ENCODE data around the gene DPP9.

Gene DPP9

DNA sequence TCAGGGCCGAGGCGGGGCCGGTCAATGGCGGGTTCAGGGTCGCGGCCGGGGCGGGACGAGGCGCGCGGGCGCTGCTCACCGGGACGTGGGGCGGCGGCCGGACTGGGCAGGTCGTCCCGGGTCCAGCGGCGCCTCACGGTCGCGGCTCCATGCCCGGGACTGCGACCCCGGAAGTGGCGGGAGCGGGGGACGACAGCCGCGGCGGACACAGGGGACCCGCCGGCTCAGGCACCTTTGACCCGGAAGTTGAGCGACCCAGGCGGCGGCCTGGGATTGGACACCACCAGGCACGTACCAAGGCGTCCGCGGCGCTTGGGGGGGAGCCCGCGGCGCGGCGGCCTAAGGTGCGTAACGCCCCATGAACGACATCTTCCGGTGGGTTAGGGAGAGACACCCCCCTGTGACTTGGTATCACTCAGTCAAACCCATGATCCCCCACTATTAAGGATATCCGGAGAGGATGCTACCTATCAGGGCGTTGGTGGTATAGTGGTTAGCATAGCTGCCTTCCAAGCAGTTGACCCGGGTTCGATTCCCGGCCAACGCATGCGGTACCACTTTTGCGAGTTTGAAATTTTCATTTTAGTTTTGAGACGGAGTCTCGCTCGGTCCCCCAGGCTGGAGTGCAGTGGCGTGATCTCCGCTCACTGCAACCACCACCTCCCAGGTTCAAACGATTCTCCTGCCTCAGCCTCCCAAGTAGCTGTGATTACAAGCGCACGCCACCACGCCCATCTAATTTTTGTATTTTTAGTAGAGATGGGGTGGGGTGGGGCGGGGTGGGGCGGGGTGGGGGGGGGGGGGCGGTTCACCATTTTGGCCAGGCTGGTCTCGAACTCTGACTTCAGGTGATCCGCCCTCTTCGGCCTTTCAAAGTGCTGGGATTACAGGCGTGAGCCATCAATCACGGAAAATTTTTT, at the start of gene DPP9:
TSS of gene DPP9 (minus strand) at position 248 of the 920 bp plus-strand sequence. CDS start 3,936 bp downstream, outside the sequence.
- Mint-ChIP-seq H3K27me3 (ENCODE audit: low read depth, poor library complexity) (peaks cover 17% of the 10 kb centered on the region), H3K4me3 (peak within 1 kb of the TSS; percentile 99), H3K4me1 (peaks cover 17% of the 10 kb centered on the region), H3K27ac (peak within 1 kb of the TSS; percentile 93), H3K36me3 (ENCODE audit: low read depth) (peaks cover 9% of the 10 kb centered on the region), H3K9me3 (peaks cover 4% of the 10 kb centered on the region)
- peak; percentile 93 for DNase-seq
- TF ChIP-seq, protein P1, sequence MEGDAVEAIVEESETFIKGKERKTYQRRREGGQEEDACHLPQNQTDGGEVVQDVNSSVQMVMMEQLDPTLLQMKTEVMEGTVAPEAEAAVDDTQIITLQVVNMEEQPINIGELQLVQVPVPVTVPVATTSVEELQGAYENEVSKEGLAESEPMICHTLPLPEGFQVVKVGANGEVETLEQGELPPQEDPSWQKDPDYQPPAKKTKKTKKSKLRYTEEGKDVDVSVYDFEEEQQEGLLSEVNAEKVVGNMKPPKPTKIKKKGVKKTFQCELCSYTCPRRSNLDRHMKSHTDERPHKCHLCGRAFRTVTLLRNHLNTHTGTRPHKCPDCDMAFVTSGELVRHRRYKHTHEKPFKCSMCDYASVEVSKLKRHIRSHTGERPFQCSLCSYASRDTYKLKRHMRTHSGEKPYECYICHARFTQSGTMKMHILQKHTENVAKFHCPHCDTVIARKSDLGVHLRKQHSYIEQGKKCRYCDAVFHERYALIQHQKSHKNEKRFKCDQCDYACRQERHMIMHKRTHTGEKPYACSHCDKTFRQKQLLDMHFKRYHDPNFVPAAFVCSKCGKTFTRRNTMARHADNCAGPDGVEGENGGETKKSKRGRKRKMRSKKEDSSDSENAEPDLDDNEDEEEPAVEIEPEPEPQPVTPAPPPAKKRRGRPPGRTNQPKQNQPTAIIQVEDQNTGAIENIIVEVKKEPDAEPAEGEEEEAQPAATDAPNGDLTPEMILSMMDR (IDR thresholded peaks at IDR 0.05) = peak; percentile 8

DNA sequence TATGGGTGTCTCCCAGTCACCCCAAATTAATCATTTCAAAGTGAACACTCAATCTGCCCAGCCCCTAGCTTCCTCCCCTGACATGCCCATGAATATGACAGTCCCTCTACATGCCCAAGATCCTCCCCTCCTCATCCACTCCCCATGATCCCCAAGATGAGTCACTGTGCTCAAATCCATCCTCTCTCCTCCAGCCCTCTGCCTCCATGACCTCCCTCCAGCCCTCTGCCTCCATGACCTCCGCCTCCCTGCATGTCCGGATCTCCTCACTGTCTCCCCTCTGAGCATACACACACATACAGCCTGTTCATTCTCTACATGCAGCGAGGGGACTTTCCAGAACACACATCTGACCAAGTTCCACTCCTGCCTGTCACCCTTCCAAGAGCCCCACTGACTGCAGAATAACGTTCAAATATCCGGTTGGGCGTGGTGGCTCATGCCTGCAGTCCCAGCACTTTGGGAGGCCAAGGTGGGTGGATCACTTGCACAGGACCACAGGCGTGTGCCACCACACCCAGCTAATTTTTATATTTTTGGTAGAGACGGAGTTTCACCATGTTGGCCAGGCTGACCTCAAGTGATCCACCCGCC, 49.5 kb upstream of the DPP9 start:
- no peak overlapping the region for H3K27ac Mint-ChIP-seq
- no peaks in the 10 kb centered on the region for H3K9me3 Mint-ChIP-seq
- H3K4me1 Mint-ChIP-seq = no peaks in the 10 kb centered on the region
- TF ChIP-seq, protein P1 (IDR thresholded peaks at IDR 0.05) = no peak
- no peak overlapping the region for H3K4me3 Mint-ChIP-seq
- H3K36me3 Mint-ChIP-seq (ENCODE audit: low read depth) = no peaks in the 10 kb centered on the region
- H3K27me3 Mint-ChIP-seq (ENCODE audit: low read depth, poor library complexity) = peaks cover 70% of the 10 kb centered on the region
- no peak for DNase-seq

DNA sequence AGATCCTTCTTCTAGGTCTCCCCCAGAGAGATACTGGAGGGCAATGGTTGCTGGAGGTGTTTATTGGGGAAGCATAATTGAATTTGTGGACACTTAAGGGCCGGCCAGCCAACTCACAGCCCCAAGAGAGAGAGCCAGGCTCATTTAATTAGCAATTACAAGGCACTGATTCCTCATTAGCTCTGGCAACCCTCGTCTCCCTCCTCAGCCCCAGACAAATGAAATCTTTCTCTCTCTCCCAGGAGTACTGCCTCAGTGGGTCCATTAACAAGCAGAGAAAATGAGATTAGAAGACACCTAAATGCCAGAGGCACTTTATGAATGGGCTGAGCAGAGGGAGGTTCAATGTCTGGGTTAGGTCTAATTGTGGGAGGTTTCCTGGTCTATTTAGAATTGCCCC, 48.9 kb upstream of the DPP9 start:
- no peak for DNase-seq
- Mint-ChIP-seq H3K36me3 (ENCODE audit: low read depth) (no peaks in the 10 kb centered on the region), H3K27ac (no peak overlapping the region), H3K9me3 (no peaks in the 10 kb centered on the region), H3K4me1 (no peaks in the 10 kb centered on the region), H3K27me3 (ENCODE audit: low read depth, poor library complexity) (peaks cover 67% of the 10 kb centered on the region), H3K4me3 (no peak overlapping the region)
- TF ChIP-seq, protein P1 (IDR thresholded peaks at IDR 0.05) = no peak

DNA sequence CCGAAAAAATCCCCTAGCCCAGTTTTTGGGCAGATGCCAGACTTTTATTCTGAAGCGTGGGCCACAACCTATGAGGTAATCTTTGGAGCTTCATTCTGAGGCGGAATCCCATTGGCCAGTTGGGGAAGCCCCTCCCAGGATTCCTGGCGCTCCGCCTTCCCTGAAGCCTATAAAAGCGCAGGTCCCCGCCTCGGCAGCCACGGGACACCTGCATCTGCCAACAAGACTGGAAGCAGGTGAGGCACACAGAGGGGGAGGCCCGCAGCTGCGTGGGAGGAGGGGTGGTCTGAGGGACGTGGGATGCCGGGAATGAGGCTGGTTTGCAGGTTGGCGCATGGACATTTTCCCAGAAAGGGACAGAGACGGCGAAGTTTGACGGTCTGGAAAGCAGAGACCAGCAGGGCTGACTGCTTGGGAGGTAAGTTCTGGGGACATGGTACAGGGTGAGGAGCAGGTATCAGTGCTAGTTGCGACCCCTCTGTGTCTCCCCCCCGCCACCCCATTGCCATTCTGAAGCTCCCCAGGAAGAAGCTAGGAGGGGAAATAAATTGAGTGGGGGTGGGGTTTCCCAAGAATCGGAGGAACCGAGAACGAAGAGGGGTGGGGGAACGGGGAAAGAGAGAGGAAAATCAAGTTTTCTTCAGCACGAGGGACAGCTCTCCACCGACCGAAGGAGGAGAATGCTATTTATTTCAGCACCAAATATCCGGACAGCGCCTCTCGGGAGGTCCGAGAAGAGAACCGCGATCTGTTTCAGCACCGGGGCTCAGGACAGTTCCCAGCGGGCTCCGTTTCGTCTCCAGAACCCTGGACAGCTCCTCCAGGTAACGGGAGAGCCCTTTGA, 45.5 kb upstream of the DPP9 start:
- Mint-ChIP-seq H3K36me3 (ENCODE audit: low read depth) (no peaks in the 10 kb centered on the region), H3K27me3 (ENCODE audit: low read depth, poor library complexity) (peaks cover 53% of the 10 kb centered on the region), H3K4me1 (peaks cover 2% of the 10 kb centered on the region), H3K27ac (no peak overlapping the region), H3K4me3 (no peak overlapping the region), H3K9me3 (no peaks in the 10 kb centered on the region)
- TF ChIP-seq, protein P1 (IDR thresholded peaks at IDR 0.05) = no peak
- DNase-seq = peak; percentile 98

DNA sequence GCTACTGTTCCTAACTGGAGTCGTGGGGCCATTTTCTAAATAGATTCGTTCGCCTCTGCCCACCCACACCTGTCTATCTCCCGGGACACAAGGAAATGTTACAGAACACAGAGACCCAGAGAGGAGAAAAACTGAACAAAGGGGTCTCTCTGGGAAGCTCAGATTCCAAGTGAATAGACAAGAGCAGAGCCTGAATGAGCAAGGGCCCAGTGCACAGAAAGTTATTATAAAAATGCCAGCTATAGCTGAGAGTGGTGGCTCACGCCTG, 40.7 kb upstream of the DPP9 start:
- peak overlapping the region; percentile 75 for H3K27ac Mint-ChIP-seq
- H3K27me3 Mint-ChIP-seq (ENCODE audit: low read depth, poor library complexity) = peaks cover 53% of the 10 kb centered on the region
- no peak for DNase-seq
- no peak overlapping the region for H3K4me3 Mint-ChIP-seq
- no peaks in the 10 kb centered on the region for H3K36me3 Mint-ChIP-seq (ENCODE audit: low read depth)
- TF ChIP-seq, protein P1 (IDR thresholded peaks at IDR 0.05) = no peak
- H3K4me1 Mint-ChIP-seq = peaks cover 15% of the 10 kb centered on the region
- H3K9me3 Mint-ChIP-seq = no peaks in the 10 kb centered on the region

Data from nephron progenitor cell (in vitro differentiated cells).